DOHH2 (cell line): ENCODE results near the gene POLR3C.

Experiments
- H3F3A ChIP-seq: fragments of 200-600 bp; sonication (generic), shearing (Covaris generic); 2 replicates; pipeline ENCODE4 v1.6.0; 2016; ENCODE audit warnings: antibody characterized with exemption, mild to moderate bottlenecking; ENCODE audit not compliant: control insufficient read depth, insufficient read depth
- H3K27ac ChIP-seq: fragments of 200-600 bp; sonication (generic); 2 replicates; pipeline ENCODE4 v1.5.1; 2014; ENCODE audit warnings: low read depth, mild to moderate bottlenecking, low read length, moderate library complexity
- H3K27me3 ChIP-seq: fragments of 200-600 bp; sonication (generic); 2 replicates; pipeline ENCODE4 v1.6.1; 2014; ENCODE audit warnings: mild to moderate bottlenecking, low read length, mixed read lengths; ENCODE audit not compliant: control insufficient read depth
- H3K36me3 ChIP-seq: fragments of 200-600 bp; sonication (generic); 2 replicates; pipeline ENCODE4 v1.6.1; 2014; ENCODE audit warnings: mild to moderate bottlenecking, low read length, moderate library complexity, mixed read lengths; ENCODE audit not compliant: control insufficient read depth
- H3K4me1 ChIP-seq: fragments of 200-600 bp; sonication (generic); 2 replicates; pipeline ENCODE4 v1.6.1; 2014; ENCODE audit warnings: mild to moderate bottlenecking, low read length, mixed read lengths; ENCODE audit not compliant: control insufficient read depth
- H3K4me2 ChIP-seq: fragments of 200-600 bp; sonication (generic); 2 replicates; pipeline ENCODE4 v1.6.0; 2014; ENCODE audit warnings: mild to moderate bottlenecking, low read length, moderate library complexity
- H3K4me3 ChIP-seq: fragments of 200-600 bp; sonication (generic); 2 replicates; pipeline ENCODE4 v1.5.1; 2014; ENCODE audit warnings: mild to moderate bottlenecking, low read length, mixed read lengths
- H3K79me2 ChIP-seq: fragments of 200-600 bp; sonication (generic); 2 replicates; pipeline ENCODE4 v1.6.1; 2014; ENCODE audit warnings: mild to moderate bottlenecking, low read length, mixed read lengths; ENCODE audit not compliant: control insufficient read depth
- H3K9me2 ChIP-seq: fragments of 200-600 bp; sonication (generic); replicated peaks from 2 replicates; pipeline ENCODE4 v1.6.1; 2014; ENCODE audit warnings: mild to moderate bottlenecking, low read length, mixed read lengths; ENCODE audit not compliant: control insufficient read depth
- H3K9me3 ChIP-seq: fragments of 200-600 bp; sonication (generic); 2 replicates; pipeline ENCODE4 v1.6.1; 2014; ENCODE audit warnings: antibody characterized with exemption, low read length, mixed read lengths; ENCODE audit not compliant: control insufficient read depth, insufficient read depth
- H4K20me1 ChIP-seq: fragments of 200-600 bp; sonication (generic); 2 replicates; pipeline ENCODE4 v1.6.0; 2014; ENCODE audit warnings: low read depth, mild to moderate bottlenecking, antibody characterized with exemption, low read length, moderate library complexity; ENCODE audit not compliant: control insufficient read depth, insufficient read depth
- EZH2phosphoT487 ChIP-seq: fragments of 200-600 bp; sonication (generic); IDR thresholded peaks from 2 replicates; pipeline ENCODE4 v1.6.1; 2017; ENCODE audit warnings: borderline replicate concordance, mild to moderate bottlenecking, antibody characterized with exemption, low read length, moderate library complexity, mixed read lengths
- TF ChIP-seq, protein P1 (sequence below): fragments of 200-600 bp; sonication (generic); IDR thresholded peaks from one replicate; pipeline ENCODE4 v1.5.1; 2014; ENCODE audit warnings: antibody characterized with exemption, mild to moderate bottlenecking, low read depth, low read length; ENCODE audit not compliant: poor library complexity, severe bottlenecking

The POLR3C gene

DNA sequence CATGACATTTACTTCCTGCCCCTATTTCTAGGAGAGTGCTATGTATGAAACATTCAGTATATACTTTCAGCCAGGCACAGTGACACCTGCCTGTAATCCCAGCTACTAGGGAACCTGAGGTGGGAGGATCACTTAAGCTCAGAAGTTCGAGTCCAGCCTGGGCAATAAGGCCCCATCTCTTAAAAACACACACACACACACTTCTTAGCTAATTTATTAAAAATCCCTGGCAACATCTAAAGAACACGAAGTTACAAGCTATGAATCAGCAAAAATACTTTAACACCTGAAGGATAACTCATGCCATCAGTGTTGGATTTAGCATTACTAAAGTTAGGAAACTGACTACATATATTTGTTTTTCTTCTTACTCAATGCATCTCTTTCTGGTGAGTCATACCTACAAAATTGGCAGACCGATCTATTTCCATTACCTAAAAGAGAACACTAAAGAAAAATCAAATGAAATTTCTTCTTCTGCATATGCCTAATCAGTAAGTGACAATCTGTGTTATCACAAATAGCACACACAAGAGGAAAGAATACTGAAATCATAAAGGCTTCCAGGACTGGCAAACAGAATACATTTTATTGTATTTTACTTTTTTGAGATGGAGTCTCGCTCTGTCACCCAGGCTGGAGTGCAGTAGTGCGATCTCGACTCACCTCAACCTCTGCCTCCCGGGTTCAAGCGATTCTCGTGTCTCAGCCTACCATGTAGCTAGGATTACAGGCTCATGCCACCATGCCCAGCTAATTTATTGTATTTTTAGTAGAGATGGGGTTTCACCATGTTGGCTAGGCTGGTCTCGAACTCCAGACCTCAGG is 41.5 kb upstream of the POLR3C start:
- Histone ChIP-seq H3K9me2 (no peaks in the 10 kb centered on the region), H3K4me3 (no peak overlapping the region), H3K4me2 (no peak overlapping the region), H3K9me3 (no peaks in the 10 kb centered on the region), H3K4me1 (no peaks in the 10 kb centered on the region), H3K27me3 (no peaks in the 10 kb centered on the region), H3K36me3 (peaks cover 21% of the 10 kb centered on the region), H4K20me1 (no peaks in the 10 kb centered on the region), H3K27ac (no peak overlapping the region), H3F3A (no peaks in the 10 kb centered on the region), H3K79me2 (0 out of 2 replicates have a peak, but pooled peaks cover 3% of the 10 kb centered on the region)
- TF ChIP-seq, protein P1, sequence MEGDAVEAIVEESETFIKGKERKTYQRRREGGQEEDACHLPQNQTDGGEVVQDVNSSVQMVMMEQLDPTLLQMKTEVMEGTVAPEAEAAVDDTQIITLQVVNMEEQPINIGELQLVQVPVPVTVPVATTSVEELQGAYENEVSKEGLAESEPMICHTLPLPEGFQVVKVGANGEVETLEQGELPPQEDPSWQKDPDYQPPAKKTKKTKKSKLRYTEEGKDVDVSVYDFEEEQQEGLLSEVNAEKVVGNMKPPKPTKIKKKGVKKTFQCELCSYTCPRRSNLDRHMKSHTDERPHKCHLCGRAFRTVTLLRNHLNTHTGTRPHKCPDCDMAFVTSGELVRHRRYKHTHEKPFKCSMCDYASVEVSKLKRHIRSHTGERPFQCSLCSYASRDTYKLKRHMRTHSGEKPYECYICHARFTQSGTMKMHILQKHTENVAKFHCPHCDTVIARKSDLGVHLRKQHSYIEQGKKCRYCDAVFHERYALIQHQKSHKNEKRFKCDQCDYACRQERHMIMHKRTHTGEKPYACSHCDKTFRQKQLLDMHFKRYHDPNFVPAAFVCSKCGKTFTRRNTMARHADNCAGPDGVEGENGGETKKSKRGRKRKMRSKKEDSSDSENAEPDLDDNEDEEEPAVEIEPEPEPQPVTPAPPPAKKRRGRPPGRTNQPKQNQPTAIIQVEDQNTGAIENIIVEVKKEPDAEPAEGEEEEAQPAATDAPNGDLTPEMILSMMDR, result no peak
- TF ChIP-seq EZH2phosphoT487, result no peak

DNA sequence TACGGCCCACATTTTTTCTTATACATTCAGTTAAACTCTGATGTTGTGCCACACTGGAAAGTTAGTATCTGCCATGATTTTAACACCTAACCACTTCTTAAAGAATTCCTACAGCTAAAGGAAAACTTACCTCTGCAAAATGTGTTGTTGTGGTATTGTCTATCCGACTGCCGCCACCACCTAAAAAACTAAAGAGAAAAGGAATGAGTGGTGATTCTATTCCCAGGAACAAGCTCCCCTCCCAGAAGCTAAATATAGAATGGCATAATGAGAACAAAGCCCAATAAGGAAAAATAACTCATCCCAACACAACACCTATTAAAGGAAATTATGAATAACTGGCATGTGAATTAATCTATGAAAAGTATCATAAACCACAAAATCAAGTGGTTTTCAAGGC is 39.6 kb upstream of the POLR3C start:
- H3K4me1 ChIP-seq, result no peaks in the 10 kb centered on the region
- H3K79me2 ChIP-seq, result 0 out of 2 replicates have a peak, but pooled peaks cover 3% of the 10 kb centered on the region
- no peaks in the 10 kb centered on the region for H3K9me2 ChIP-seq
- peaks cover 29% of the 10 kb centered on the region for H3K36me3 ChIP-seq
- no peaks in the 10 kb centered on the region for H3K27me3 ChIP-seq
- H3F3A ChIP-seq, result no peaks in the 10 kb centered on the region
- TF ChIP-seq, protein P1, result no peak
- no peak for TF ChIP-seq EZH2phosphoT487
- H3K27ac ChIP-seq, result no peak overlapping the region
- no peaks in the 10 kb centered on the region for H4K20me1 ChIP-seq
- no peak overlapping the region for H3K4me3 ChIP-seq
- no peaks in the 10 kb centered on the region for H3K9me3 ChIP-seq
- no peak overlapping the region for H3K4me2 ChIP-seq

DNA sequence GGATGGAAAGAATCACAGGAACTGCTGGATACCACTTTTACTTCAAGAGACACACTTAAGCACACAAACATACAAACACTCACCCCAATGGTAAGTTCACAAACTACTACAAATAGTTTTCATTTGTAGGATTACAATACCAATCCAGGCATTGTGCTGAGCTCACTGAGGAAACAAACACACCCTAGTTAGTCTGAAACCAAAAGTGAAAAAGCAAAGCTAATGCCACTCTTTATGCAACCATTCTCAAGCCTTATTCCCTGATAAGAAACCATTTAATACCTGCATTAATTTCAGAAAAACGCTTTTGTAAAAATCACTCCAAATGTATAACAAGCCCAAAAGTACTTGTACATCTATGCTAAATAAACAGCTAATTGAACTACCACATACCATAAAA is 38.5 kb upstream of the POLR3C start:
- peaks cover 29% of the 10 kb centered on the region for H3K36me3 ChIP-seq
- H3K27ac ChIP-seq, result no peak overlapping the region
- H3K79me2 ChIP-seq, result 0 out of 2 replicates have a peak, but pooled peaks cover 3% of the 10 kb centered on the region

More for the DNA sequence above, 38.5 kb upstream of the POLR3C start:
- Histone ChIP-seq H3K4me2 (no peak overlapping the region), H3K9me3 (no peaks in the 10 kb centered on the region), H3K9me2 (no peaks in the 10 kb centered on the region), H4K20me1 (no peaks in the 10 kb centered on the region), H3K4me1 (no peaks in the 10 kb centered on the region), H3F3A (no peaks in the 10 kb centered on the region), H3K27me3 (no peaks in the 10 kb centered on the region), H3K4me3 (no peak overlapping the region)
- TF ChIP-seq EZH2phosphoT487, result no peak
- TF ChIP-seq, protein P1, result no peak
